ENCODE data around the gene LIN54. TPM values are rescaled to one million over a fixed set of nuclear protein-coding genes. Genes with fewer than 3 reads are reported as not detected.
A peak's percentile ranks its signal among the peaks of the same experiment; 100 is the strongest.
"Not testable (repeated sequence)": the region's sequence is repeated elsewhere in the genome, so short reads cannot be mapped to it uniquely, and the experiment has no call there.

The LIN54 gene
- total RNA-seq, 1 donor from 2014 or later: 11.1 TPM

DNA sequence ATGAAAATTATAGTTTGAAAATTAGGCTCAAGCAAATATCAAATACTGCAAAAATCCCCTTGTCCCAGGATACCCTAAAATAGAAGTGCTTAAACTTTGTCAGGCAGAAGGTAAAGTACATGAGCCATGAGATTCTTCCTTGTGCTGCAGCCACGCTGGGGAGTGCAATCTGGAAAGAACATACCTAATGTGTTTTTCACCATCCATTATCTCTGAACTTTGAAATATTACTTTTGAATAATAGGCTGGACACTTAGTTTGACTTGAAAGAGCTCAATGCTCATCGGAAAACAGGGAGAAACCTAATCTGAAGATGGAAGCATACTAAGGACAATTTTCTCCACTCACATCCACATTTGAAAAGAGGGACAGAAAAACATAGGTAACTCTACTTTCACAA, 91.2 kb downstream of the LIN54 start:
- H3K9ac ChIP-seq (ENCODE audit: low read length): no peak overlapping the region

GRCh38 chr4:82918091-82918490, 92.5 kb downstream of the LIN54 start:
- Histone ChIP-seq H3K4me1 (ENCODE audit: insufficient read depth, low read length) (no peaks in the 10 kb centered on the region), H3K4me2 (ENCODE audit: low read length) (no peak overlapping the region), H3K9ac (ENCODE audit: low read length) (no peak overlapping the region), H3K36me3 (ENCODE audit: insufficient read depth, low read length) (no peaks in the 10 kb centered on the region), H4K20me1 (ENCODE audit: insufficient read depth, low read length) (no peaks in the 10 kb centered on the region), H3K27ac (ENCODE audit: low read depth, low read length) (no peak overlapping the region), H3K9me3 (ENCODE audit: insufficient read depth, low read depth, low read length) (no peaks in the 10 kb centered on the region), H2AFZ (ENCODE audit: low read depth, low read length) (no peak overlapping the region), H3K79me2 (ENCODE audit: insufficient read depth, low read length) (no peaks in the 10 kb centered on the region), H3K27me3 (ENCODE audit: insufficient read depth, low read length) (no peaks in the 10 kb centered on the region), H3K4me3 (ENCODE audit: insufficient read depth, low read depth, low read length) (no peak overlapping the region)
- no peak overlapping the region for H3K4me3 Mint-ChIP-seq (ENCODE audit: unreplicated experiment)
- TF ChIP-seq, protein P1, sequence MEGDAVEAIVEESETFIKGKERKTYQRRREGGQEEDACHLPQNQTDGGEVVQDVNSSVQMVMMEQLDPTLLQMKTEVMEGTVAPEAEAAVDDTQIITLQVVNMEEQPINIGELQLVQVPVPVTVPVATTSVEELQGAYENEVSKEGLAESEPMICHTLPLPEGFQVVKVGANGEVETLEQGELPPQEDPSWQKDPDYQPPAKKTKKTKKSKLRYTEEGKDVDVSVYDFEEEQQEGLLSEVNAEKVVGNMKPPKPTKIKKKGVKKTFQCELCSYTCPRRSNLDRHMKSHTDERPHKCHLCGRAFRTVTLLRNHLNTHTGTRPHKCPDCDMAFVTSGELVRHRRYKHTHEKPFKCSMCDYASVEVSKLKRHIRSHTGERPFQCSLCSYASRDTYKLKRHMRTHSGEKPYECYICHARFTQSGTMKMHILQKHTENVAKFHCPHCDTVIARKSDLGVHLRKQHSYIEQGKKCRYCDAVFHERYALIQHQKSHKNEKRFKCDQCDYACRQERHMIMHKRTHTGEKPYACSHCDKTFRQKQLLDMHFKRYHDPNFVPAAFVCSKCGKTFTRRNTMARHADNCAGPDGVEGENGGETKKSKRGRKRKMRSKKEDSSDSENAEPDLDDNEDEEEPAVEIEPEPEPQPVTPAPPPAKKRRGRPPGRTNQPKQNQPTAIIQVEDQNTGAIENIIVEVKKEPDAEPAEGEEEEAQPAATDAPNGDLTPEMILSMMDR (IDR thresholded peaks at IDR 0.05; ENCODE audit: insufficient read depth, low read depth, low read length): no peak
- no peak for TF ChIP-seq EZH2 (IDR thresholded peaks at IDR 0.05; ENCODE audit: insufficient read depth, low read length)
- peaks cover 2% of the 10 kb centered on the region for H3K36me3 Mint-ChIP-seq (ENCODE audit: low read depth, unreplicated experiment)
- peaks cover 2% of the 10 kb centered on the region for H3K4me1 Mint-ChIP-seq (ENCODE audit: low read depth, unreplicated experiment)
- DNase-seq (ENCODE audit: low read depth) (no peak), FAIRE-seq (no peak)
- H3K9me3 Mint-ChIP-seq (ENCODE audit: unreplicated experiment): no peaks in the 10 kb centered on the region
- no peaks in the 10 kb centered on the region for H3K27me3 Mint-ChIP-seq (ENCODE audit: low read depth, unreplicated experiment)
- H3K27ac Mint-ChIP-seq (ENCODE audit: unreplicated experiment): no peak overlapping the region

More for the DNA sequence above, 91.2 kb downstream of the LIN54 start:
- no peak for TF ChIP-seq EZH2 (IDR thresholded peaks at IDR 0.05; ENCODE audit: insufficient read depth, low read length)
- TF ChIP-seq, protein P1 (IDR thresholded peaks at IDR 0.05; ENCODE audit: insufficient read depth, low read depth, low read length): no peak
- no peaks in the 10 kb centered on the region for H3K9me3 ChIP-seq (ENCODE audit: insufficient read depth, low read depth, low read length)
- no peak for FAIRE-seq
- no peak overlapping the region for H3K27ac ChIP-seq (ENCODE audit: low read depth, low read length)
- H3K4me3 ChIP-seq (ENCODE audit: insufficient read depth, low read depth, low read length): no peak overlapping the region
- Mint-ChIP-seq H3K4me3 (ENCODE audit: unreplicated experiment) (no peak overlapping the region), H3K9me3 (ENCODE audit: unreplicated experiment) (no peaks in the 10 kb centered on the region), H3K4me1 (ENCODE audit: low read depth, unreplicated experiment) (peaks cover 2% of the 10 kb centered on the region), H3K36me3 (ENCODE audit: low read depth, unreplicated experiment) (peaks cover 2% of the 10 kb centered on the region), H3K27me3 (ENCODE audit: low read depth, unreplicated experiment) (no peaks in the 10 kb centered on the region), H3K27ac (ENCODE audit: unreplicated experiment) (no peak overlapping the region)
- no peak overlapping the region for H2AFZ ChIP-seq (ENCODE audit: low read depth, low read length)
- no peaks in the 10 kb centered on the region for H3K36me3 ChIP-seq (ENCODE audit: insufficient read depth, low read length)
- H3K4me1 ChIP-seq (ENCODE audit: insufficient read depth, low read length): no peaks in the 10 kb centered on the region
- no peaks in the 10 kb centered on the region for H4K20me1 ChIP-seq (ENCODE audit: insufficient read depth, low read length)
- no peak overlapping the region for H3K4me2 ChIP-seq (ENCODE audit: low read length)
- no peaks in the 10 kb centered on the region for H3K79me2 ChIP-seq (ENCODE audit: insufficient read depth, low read length)
- no peak for DNase-seq (ENCODE audit: low read depth)
- no peaks in the 10 kb centered on the region for H3K27me3 ChIP-seq (ENCODE audit: insufficient read depth, low read length)

DNA sequence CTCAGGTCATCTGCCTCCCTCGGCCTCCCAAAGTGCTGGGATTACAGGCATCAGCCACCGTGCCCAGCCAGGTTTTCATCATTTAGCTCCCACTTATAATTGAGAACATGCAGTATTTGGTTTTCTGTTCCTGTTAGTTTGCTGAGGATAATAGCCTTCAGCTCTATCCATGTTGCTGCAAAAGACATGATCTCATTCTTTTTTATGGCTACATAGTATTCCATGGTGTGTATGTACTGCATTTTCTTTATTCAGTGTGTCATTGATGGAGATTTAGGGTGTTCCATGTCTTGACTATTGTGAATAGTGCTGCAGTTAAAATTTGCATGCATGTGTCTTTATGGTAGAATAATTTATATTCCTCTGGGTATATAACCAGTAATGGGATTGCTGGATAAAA, 96.7 kb downstream of the LIN54 start:
- H3K4me1 Mint-ChIP-seq (ENCODE audit: low read depth, unreplicated experiment); H3K36me3 Mint-ChIP-seq (ENCODE audit: low read depth, unreplicated experiment); H3K4me3 Mint-ChIP-seq (ENCODE audit: unreplicated experiment); H3K4me3 ChIP-seq (ENCODE audit: insufficient read depth, low read depth, low read length); H2AFZ ChIP-seq (ENCODE audit: low read depth, low read length); H3K27me3 Mint-ChIP-seq (ENCODE audit: low read depth, unreplicated experiment); DNase-seq (ENCODE audit: low read depth); H4K20me1 ChIP-seq (ENCODE audit: insufficient read depth, low read length); H3K4me1 ChIP-seq (ENCODE audit: insufficient read depth, low read length); H3K9me3 Mint-ChIP-seq (ENCODE audit: unreplicated experiment); H3K9me3 ChIP-seq (ENCODE audit: insufficient read depth, low read depth, low read length); H3K27ac ChIP-seq (ENCODE audit: low read depth, low read length); H3K27me3 ChIP-seq (ENCODE audit: insufficient read depth, low read length); H3K9ac ChIP-seq (ENCODE audit: low read length); H3K79me2 ChIP-seq (ENCODE audit: insufficient read depth, low read length); FAIRE-seq; H3K4me2 ChIP-seq (ENCODE audit: low read length); H3K36me3 ChIP-seq (ENCODE audit: insufficient read depth, low read length): not testable (repeated sequence)
- H3K27ac Mint-ChIP-seq (ENCODE audit: unreplicated experiment): peak overlapping the region; percentile 41

Data from astrocyte (in vitro differentiated cells and primary cell).